Nephron progenitor cell (in vitro differentiated cells): ENCODE results near the gene PHACTR4.

Source experiments
- DNase-seq: peaks from one replicate; pipeline ENCODE4 v3.0.0; 2021
- H3K27ac Mint-ChIP-seq: 2 replicates; pipeline ENCODE4 v1.8.0; 2021; ENCODE audit warnings: mild to moderate bottlenecking, moderate library complexity, mixed read lengths
- H3K27me3 Mint-ChIP-seq: 2 replicates; pipeline ENCODE4 v1.8.0; 2021; ENCODE audit warnings: mild to moderate bottlenecking, low read depth, mixed read lengths; ENCODE audit not compliant: poor library complexity
- H3K36me3 Mint-ChIP-seq: 2 replicates; pipeline ENCODE4 v1.8.0; 2021; ENCODE audit warnings: low read depth, mixed read lengths
- H3K4me1 Mint-ChIP-seq: 2 replicates; pipeline ENCODE4 v1.8.0; 2021; ENCODE audit warnings: mixed read lengths
- H3K4me3 Mint-ChIP-seq: 2 replicates; pipeline ENCODE4 v1.8.0; 2021; ENCODE audit warnings: mild to moderate bottlenecking, moderate library complexity, mixed read lengths
- H3K9me3 Mint-ChIP-seq: 2 replicates; pipeline ENCODE4 v1.8.0; 2021; ENCODE audit warnings: mild to moderate bottlenecking, moderate library complexity, mixed read lengths
- TF ChIP-seq, protein P1 (sequence below): fragments of 200-600 bp; sonication (generic); IDR thresholded peaks from 2 replicates; pipeline ENCODE4 v1.5.0; 2021; ENCODE audit warnings: antibody characterized with exemption

The PHACTR4 gene

DNA sequence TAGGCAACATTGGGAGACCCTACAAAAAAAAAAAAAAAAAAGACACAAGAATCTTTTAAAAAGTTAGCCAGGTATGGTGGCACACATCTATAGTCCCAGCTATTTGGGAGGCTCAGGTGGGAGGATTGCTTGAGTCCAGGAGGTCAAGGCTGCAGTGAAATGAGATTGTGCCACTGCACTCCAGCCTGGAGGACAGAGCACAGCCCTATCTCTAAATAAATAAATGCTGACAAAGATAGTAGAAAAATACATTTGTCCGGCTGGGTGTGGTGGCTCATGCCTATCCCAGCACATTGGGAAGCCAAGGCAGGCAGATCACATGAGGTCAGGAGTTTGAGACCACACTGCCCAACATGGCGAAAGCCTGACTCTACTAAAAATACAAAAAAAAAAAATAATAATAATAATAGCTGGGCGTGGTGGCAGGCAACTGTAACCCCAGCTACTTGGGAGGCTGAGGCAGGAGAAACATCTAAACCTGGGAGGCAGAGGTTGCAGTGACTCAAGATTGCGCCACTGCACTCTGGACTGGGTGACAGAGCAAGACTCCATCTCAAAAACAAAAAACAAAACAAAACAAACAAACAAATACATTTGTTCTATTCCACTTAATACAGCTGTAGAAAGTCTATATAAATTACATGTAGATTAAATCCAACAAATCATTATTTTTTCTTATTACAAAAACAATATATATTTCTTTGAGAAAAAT is 48.5 kb downstream of the PHACTR4 start:
- H3K4me3 Mint-ChIP-seq: no peak overlapping the region

DNA sequence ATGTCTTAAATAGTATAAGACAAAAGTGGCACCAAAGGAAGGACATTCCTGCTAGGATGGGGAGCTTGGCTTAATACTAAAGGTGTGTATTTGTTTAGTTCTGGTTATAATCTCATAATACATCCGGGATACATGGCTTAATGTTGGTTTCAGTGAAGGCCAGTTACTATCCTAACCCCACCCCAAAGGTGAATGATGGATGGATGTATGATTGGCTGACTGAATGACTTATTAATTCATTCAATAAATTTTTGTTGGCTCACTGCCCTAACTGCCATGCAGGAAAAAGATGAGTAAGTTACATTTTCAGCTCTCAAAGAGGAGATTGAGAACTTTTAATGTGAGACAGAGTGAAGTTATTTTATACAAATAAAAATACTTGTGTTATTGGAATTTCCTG is 52.2 kb downstream of the PHACTR4 start:
- TF ChIP-seq, protein P1, sequence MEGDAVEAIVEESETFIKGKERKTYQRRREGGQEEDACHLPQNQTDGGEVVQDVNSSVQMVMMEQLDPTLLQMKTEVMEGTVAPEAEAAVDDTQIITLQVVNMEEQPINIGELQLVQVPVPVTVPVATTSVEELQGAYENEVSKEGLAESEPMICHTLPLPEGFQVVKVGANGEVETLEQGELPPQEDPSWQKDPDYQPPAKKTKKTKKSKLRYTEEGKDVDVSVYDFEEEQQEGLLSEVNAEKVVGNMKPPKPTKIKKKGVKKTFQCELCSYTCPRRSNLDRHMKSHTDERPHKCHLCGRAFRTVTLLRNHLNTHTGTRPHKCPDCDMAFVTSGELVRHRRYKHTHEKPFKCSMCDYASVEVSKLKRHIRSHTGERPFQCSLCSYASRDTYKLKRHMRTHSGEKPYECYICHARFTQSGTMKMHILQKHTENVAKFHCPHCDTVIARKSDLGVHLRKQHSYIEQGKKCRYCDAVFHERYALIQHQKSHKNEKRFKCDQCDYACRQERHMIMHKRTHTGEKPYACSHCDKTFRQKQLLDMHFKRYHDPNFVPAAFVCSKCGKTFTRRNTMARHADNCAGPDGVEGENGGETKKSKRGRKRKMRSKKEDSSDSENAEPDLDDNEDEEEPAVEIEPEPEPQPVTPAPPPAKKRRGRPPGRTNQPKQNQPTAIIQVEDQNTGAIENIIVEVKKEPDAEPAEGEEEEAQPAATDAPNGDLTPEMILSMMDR: no peak
- peaks cover 29% of the 10 kb centered on the region for H3K36me3 Mint-ChIP-seq
- H3K27me3 Mint-ChIP-seq: no peaks in the 10 kb centered on the region
- no peak for DNase-seq
- H3K4me3 Mint-ChIP-seq: no peak overlapping the region
- no peak overlapping the region for H3K27ac Mint-ChIP-seq
- H3K9me3 Mint-ChIP-seq: no peaks in the 10 kb centered on the region
- no peaks in the 10 kb centered on the region for H3K4me1 Mint-ChIP-seq

More for the DNA sequence above, 48.5 kb downstream of the PHACTR4 start:
- Mint-ChIP-seq H3K36me3 (peaks cover 9% of the 10 kb centered on the region), H3K27me3 (no peaks in the 10 kb centered on the region), H3K9me3 (no peaks in the 10 kb centered on the region), H3K4me1 (peaks cover 9% of the 10 kb centered on the region), H3K27ac (no peak overlapping the region)
- DNase-seq: no peak
- TF ChIP-seq, protein P1: no peak

DNA sequence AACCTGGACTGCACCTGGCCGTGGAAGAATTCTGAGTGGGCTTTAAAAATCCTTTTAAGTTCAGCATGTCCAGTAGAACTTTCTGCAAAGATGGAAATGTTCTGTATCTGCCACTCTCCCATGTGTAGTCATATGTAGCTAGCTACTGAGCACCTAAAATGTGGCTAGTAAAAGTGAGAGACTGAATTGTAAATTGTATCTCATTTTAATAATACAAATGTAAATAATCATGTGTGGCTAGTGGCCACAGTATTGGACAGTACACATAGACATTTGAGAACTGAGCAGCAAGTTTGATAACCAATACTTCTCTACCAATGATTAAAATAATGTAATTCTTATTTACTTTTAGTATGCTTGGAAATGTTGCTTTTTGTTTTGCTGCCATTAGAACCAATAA is 57.3 kb downstream of the PHACTR4 start:
- TF ChIP-seq, protein P1: no peak
- no peak overlapping the region for H3K27ac Mint-ChIP-seq
- no peak overlapping the region for H3K4me3 Mint-ChIP-seq
- DNase-seq: no peak
- H3K36me3 Mint-ChIP-seq: peaks cover 28% of the 10 kb centered on the region
- H3K9me3 Mint-ChIP-seq: no peaks in the 10 kb centered on the region
- peaks cover 5% of the 10 kb centered on the region for H3K4me1 Mint-ChIP-seq
- no peaks in the 10 kb centered on the region for H3K27me3 Mint-ChIP-seq

DNA sequence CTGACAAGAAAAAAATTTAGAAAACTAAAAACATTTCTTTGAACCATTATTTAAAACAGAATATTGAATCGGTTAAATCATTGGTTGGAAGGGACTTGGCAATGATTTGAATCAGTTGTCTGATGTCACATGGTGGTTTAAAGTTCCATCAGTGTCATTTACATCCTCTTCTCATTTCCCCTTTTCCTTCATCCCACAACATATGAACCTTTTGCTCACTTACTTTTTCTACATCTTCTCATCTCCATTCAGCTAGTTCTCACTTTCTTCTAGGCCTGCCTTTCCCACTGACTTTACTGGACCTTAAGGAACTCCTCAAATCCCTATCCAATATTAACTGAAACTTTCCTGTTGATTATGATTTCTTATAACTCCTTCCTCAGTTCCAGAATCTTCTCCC is 58.5 kb downstream of the PHACTR4 start:
- TF ChIP-seq, protein P1: no peak
- no peaks in the 10 kb centered on the region for H3K27me3 Mint-ChIP-seq
- H3K4me1 Mint-ChIP-seq: peaks cover 5% of the 10 kb centered on the region
- H3K36me3 Mint-ChIP-seq: peaks cover 28% of the 10 kb centered on the region
- no peak overlapping the region for H3K27ac Mint-ChIP-seq
- H3K9me3 Mint-ChIP-seq: no peaks in the 10 kb centered on the region
- H3K4me3 Mint-ChIP-seq: no peak overlapping the region
- DNase-seq: no peak

DNA sequence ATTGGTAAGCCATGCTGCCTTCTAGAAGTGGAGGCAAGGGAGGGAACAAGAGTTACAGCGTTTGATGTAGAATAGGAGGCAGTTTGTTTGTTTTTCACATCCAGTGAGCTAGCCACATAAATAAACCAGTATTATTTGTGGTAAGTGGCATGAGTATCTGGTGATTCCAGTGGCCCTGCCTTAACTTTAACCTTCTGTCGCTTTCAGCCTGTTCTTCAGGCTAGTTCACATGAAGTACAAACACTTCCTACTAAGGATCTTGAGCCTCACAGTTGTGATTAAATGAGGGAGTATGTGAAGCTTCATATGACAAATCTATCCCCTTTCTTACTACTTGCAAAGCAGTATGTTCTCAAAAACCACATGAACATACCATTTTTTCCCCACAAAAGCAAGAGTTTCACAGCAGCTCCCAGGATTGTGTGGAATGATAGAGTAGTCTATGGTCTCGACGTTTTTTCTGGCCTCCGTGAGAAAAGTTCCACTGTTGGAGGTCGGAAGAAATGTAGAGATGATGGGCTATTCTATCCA is 59.5 kb downstream of the PHACTR4 start:
- H3K4me3 Mint-ChIP-seq: no peak overlapping the region
- H3K27me3 Mint-ChIP-seq: no peaks in the 10 kb centered on the region
- DNase-seq: no peak
- peaks cover 18% of the 10 kb centered on the region for H3K36me3 Mint-ChIP-seq
- H3K27ac Mint-ChIP-seq: no peak overlapping the region
- no peaks in the 10 kb centered on the region for H3K9me3 Mint-ChIP-seq
- H3K4me1 Mint-ChIP-seq: peaks cover 5% of the 10 kb centered on the region
- TF ChIP-seq, protein P1: no peak
